ENCODE measurements around the gene CD320. TPM values are rescaled to one million over a fixed set of nuclear protein-coding genes. Genes with fewer than 3 reads are reported as not detected.
"Not testable (repeated sequence)": the region's sequence is repeated elsewhere in the genome, so short reads cannot be mapped to it uniquely, and the experiment has no call there.

CD320 gene
- total and polyA plus RNA-seq, 2 experiments from 2014 or later: 87.0 to 124 TPM

DNA sequence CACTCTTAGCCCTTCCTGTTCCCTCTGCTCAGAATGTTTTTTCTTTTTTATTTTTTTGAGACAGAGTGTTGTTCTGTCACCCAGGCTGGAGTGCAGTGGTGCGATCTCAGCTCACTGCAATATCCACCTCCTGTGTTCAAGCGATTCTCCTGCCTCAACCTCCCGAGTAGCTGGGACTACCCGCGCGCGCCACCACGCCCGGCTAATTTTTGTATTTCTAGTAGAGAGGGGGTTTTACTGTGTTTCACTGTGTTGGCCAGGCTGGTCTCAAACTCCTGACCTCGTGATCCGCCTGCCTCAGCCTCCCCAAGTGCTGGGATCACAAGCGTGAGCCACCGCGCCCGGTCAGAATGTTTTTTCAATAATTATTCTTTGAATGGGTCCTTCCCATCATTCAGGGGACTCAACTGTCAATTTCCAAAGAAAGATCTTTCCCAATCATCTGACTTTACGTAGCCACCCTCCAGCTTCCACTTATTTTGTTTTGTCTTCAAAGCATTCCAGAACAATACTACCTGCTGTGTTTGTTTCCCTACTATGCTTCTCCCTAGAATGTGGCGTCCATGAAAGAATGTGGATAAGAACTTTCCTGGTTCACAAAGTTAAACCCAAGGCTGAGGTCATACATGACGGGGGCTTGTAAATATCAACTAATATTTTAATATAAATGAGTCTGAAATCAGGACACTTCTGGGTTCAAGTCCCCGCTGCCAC is 11.8 kb upstream of the CD320 start (continued):
- TF ChIP-seq, protein P1, sequence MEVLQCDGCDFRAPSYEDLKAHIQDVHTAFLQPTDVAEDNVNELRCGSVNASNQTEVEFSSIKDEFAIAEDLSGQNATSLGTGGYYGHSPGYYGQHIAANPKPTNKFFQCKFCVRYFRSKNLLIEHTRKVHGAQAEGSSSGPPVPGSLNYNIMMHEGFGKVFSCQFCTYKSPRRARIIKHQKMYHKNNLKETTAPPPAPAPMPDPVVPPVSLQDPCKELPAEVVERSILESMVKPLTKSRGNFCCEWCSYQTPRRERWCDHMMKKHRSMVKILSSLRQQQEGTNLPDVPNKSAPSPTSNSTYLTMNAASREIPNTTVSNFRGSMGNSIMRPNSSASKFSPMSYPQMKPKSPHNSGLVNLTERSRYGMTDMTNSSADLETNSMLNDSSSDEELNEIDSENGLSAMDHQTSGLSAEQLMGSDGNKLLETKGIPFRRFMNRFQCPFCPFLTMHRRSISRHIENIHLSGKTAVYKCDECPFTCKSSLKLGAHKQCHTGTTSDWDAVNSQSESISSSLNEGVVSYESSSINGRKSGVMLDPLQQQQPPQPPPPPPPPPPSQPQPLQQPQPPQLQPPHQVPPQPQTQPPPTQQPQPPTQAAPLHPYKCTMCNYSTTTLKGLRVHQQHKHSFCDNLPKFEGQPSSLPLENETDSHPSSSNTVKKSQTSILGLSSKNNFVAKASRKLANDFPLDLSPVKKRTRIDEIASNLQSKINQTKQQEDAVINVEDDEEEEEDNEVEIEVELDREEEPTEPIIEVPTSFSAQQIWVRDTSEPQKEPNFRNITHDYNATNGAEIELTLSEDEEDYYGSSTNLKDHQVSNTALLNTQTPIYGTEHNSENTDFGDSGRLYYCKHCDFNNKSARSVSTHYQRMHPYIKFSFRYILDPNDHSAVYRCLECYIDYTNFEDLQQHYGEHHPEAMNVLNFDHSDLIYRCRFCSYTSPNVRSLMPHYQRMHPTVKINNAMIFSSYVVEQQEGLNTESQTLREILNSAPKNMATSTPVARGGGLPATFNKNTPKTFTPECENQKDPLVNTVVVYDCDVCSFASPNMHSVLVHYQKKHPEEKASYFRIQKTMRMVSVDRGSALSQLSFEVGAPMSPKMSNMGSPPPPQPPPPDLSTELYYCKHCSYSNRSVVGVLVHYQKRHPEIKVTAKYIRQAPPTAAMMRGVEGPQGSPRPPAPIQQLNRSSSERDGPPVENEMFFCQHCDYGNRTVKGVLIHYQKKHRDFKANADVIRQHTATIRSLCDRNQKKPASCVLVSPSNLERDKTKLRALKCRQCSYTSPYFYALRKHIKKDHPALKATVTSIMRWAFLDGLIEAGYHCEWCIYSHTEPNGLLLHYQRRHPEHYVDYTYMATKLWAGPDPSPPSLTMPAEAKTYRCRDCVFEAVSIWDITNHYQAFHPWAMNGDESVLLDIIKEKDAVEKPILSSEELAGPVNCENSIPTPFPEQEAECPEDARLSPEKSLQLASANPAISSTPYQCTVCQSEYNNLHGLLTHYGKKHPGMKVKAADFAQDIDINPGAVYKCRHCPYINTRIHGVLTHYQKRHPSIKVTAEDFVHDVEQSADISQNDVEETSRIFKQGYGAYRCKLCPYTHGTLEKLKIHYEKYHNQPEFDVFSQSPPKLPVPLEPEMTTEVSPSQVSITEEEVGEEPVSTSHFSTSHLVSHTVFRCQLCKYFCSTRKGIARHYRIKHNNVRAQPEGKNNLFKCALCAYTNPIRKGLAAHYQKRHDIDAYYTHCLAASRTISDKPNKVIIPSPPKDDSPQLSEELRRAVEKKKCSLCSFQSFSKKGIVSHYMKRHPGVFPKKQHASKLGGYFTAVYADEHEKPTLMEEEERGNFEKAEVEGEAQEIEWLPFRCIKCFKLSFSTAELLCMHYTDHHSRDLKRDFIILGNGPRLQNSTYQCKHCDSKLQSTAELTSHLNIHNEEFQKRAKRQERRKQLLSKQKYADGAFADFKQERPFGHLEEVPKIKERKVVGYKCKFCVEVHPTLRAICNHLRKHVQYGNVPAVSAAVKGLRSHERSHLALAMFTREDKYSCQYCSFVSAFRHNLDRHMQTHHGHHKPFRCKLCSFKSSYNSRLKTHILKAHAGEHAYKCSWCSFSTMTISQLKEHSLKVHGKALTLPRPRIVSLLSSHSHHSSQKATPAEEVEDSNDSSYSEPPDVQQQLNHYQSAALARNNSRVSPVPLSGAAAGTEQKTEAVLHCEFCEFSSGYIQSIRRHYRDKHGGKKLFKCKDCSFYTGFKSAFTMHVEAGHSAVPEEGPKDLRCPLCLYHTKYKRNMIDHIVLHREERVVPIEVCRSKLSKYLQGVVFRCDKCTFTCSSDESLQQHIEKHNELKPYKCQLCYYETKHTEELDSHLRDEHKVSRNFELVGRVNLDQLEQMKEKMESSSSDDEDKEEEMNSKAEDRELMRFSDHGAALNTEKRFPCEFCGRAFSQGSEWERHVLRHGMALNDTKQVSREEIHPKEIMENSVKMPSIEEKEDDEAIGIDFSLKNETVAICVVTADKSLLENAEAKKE (CRISPR knock-in tag; IDR thresholded peaks at IDR 0.05): no peak
- TF ChIP-seq EZH2phosphoT487 (IDR thresholded peaks at IDR 0.05; ENCODE audit: unreplicated experiment): no peak

DNA sequence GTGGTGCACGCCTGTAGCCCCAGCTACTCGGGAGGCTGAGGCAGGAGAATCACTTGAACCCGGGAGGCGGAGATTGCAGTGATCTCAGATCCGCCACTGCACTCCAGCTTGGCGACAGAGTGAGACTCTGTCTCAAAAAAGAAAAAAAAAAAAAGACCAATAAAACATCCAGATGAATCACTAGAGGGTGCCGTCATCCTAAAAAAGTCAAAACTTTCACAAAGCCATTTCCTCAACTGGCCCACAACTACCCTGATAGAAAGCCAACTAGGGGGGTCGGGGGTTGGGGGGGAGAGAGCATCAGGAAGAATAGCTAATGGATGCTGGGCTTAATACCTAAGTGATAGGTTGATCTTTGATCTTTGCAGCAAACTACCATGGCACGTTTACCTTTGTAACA is 10.7 kb upstream of the CD320 start:
- not testable (repeated sequence) for ATAC-seq; H3K9me2 ChIP-seq (ENCODE audit: insufficient read depth); H3K4me3 Mint-ChIP-seq; H3K4me3 ChIP-seq; H3K9me3 Mint-ChIP-seq; H3K36me3 ChIP-seq (ENCODE audit: insufficient read depth); H3K27ac Mint-ChIP-seq; H3K4me2 ChIP-seq; H3K27me3 ChIP-seq (ENCODE audit: insufficient read depth); H2AFZ ChIP-seq
- H4K20me1 ChIP-seq (replicated peaks; ENCODE audit: insufficient read depth): peaks cover 20% of the 10 kb centered on the region
- peaks cover 39% of the 10 kb centered on the region for H3F3A ChIP-seq (replicated peaks; ENCODE audit: low read depth)
- H3K36me3 Mint-ChIP-seq (ENCODE audit: low read depth): peaks cover 53% of the 10 kb centered on the region
- H3K4me1 Mint-ChIP-seq: peaks cover 41% of the 10 kb centered on the region
- DNase-seq (ENCODE audit: low spot score): peak; percentile 58
- peaks cover 33% of the 10 kb centered on the region for H3K79me2 ChIP-seq (replicated peaks; ENCODE audit: insufficient read depth)
- TF ChIP-seq, protein P2, sequence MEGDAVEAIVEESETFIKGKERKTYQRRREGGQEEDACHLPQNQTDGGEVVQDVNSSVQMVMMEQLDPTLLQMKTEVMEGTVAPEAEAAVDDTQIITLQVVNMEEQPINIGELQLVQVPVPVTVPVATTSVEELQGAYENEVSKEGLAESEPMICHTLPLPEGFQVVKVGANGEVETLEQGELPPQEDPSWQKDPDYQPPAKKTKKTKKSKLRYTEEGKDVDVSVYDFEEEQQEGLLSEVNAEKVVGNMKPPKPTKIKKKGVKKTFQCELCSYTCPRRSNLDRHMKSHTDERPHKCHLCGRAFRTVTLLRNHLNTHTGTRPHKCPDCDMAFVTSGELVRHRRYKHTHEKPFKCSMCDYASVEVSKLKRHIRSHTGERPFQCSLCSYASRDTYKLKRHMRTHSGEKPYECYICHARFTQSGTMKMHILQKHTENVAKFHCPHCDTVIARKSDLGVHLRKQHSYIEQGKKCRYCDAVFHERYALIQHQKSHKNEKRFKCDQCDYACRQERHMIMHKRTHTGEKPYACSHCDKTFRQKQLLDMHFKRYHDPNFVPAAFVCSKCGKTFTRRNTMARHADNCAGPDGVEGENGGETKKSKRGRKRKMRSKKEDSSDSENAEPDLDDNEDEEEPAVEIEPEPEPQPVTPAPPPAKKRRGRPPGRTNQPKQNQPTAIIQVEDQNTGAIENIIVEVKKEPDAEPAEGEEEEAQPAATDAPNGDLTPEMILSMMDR (conservative IDR thresholded peaks at IDR 0.05; ENCODE audit: low read depth in 2 of 2): peak in 1 of 2 experiments; percentile 30; a peak in 2 of 4 replicates
- peaks cover 24% of the 10 kb centered on the region for H3K27me3 Mint-ChIP-seq (ENCODE audit: insufficient read depth, low read depth, poor library complexity)
- H3K27ac ChIP-seq (ENCODE audit: low read depth): peak overlapping the region; percentile 75; the same call in 1 of the 2 replicates
- H3K4me1 ChIP-seq (ENCODE audit: insufficient read depth): peaks cover 19% of the 10 kb centered on the region
